ENCODE results near the gene RAB33B. TPM values are rescaled to one million over a fixed set of nuclear protein-coding genes. Genes with fewer than 3 reads are reported as not detected.
"Not testable (repeated sequence)": the region's sequence is repeated elsewhere in the genome, so short reads cannot be mapped to it uniquely, and the experiment has no call there.

RAB33B gene
- total RNA-seq (10 to 100 TPM in 4 of 5 experiments, 1 to 10 TPM in 1; 5.7 to 18.1 (median 17.1) TPM), polyA plus RNA-seq (10 to 100 TPM in 1 of 2 donors, 1 to 10 TPM in 1; 5.8 to 12.0 TPM), total RNA-seq (51.3 reads per million, percentile 72 among the genes with 10 or more reads in this experiment)

GRCh38 chr4:139454111-139455045 lies at the start of gene RAB33B:
Gene RAB33B (plus strand): TSS chr4:139454121. CDS start chr4:139454196, 75 bp downstream.
- Mint-ChIP-seq H3K9me3 (no peaks in the 10 kb centered on the region), H3K4me1 (peaks cover 47 to 82% (median 68%) of the 10 kb centered on the region in 7 donors), H3K27ac (peak within 1 kb of the TSS; percentile 96 to 100 (median 99)), H3K36me3 (peaks cover 0 to 8% (median 0%) of the 10 kb centered on the region in 5 donors), H3K27me3 (no peaks in the 10 kb centered on the region), H3K4me3 (peak within 1 kb of the TSS; percentile 94 to 99 (median 97))
- no peak for ATAC-seq
- Histone ChIP-seq H3K36me3 (ENCODE audit: control insufficient read depth in 2 of 3, insufficient read depth in 3 of 3, low read length in 3 of 3) (peaks cover 0 to 4% (median 0%) of the 10 kb centered on the region in 3 experiments), H3K4me1 (ENCODE audit: control insufficient read depth in 2 of 2, insufficient read depth in 2 of 2, low read length in 2 of 2) (peaks cover 34 to 36% of the 10 kb centered on the region in 2 donors), H3K4me3 (ENCODE audit: low read length) (peak within 1 kb of the TSS; percentile 97), H3K9me3 (ENCODE audit: control insufficient read depth in 2 of 3, low read length in 3 of 3) (no peaks in the 10 kb centered on the region), H3K27ac (ENCODE audit: low read depth, low read length) (peak within 1 kb of the TSS; percentile 97), H3K27me3 (ENCODE audit: control insufficient read depth in 2 of 2, insufficient read depth in 2 of 2, low read length in 2 of 2) (no peaks in the 10 kb centered on the region)
- ChIA-PET CTCF (interaction anchor here (1.2 kb wide), 1 partner anchor 77 kb away, joined by 3 read pairs; no protein-coding TSS in a partner anchor), POLR2A (interaction anchor here (0.6 to 5.1 kb wide), 6 partner anchors 29 to 159 kb away, joined by 3 to 37 read pairs (median 8); partner anchors contain the start of genes NAA15, NDUFC1 and SETD7)
- peak in 1 of 9 donors; percentile 45 for DNase-seq
- intact Hi-C loops (cut with micrococcal nuclease), result loop anchor here (1.0 to 10.0 kb wide), 5 partner anchors 18 to 1770 kb away; partner anchors contain the start of genes ELMOD2 (in 1 of the 2) and ZNF330 (in 1 of the 2)

- peaks cover 0 to 7% (median 0%) of the 10 kb centered on the region in 3 experiments for H3K9me3 ChIP-seq (ENCODE audit: control insufficient read depth in 2 of 3, low read length in 3 of 3)
- H3K36me3 ChIP-seq (ENCODE audit: control insufficient read depth in 2 of 3, insufficient read depth in 3 of 3, low read length in 3 of 3), result peaks cover 0 to 12% (median 0%) of the 10 kb centered on the region in 3 experiments
- Mint-ChIP-seq H3K4me3 (no peak overlapping the region), H3K9me3 (peaks cover 0 to 17% (median 5%) of the 10 kb centered on the region in 11 donors), H3K27ac (peak overlapping the region in 2 of 9 donors; percentile 57 to 75), H3K36me3 (peaks cover 13 to 53% (median 46%) of the 10 kb centered on the region in 5 donors), H3K27me3 (no peaks in the 10 kb centered on the region), H3K4me1 (peaks cover 0 to 16% (median 0%) of the 10 kb centered on the region in 7 donors)
- CTCF ChIA-PET, result no interaction called here
- DNase-seq, result no peak
- no peak overlapping the region for H3K4me3 ChIP-seq (ENCODE audit: low read length)
- no peaks in the 10 kb centered on the region for H3K27me3 ChIP-seq (ENCODE audit: control insufficient read depth in 2 of 2, insufficient read depth in 2 of 2, low read length in 2 of 2)
- ATAC-seq, result no peak
- POLR2A ChIA-PET, result no interaction called here
- intact Hi-C loops (cut with micrococcal nuclease), result no loop called here
- H3K27ac ChIP-seq (ENCODE audit: low read depth, low read length), result no peak overlapping the region
- H3K4me1 ChIP-seq (ENCODE audit: control insufficient read depth in 2 of 2, insufficient read depth in 2 of 2, low read length in 2 of 2), result no peaks in the 10 kb centered on the region
These were observed 43.6 kb upstream of the RAB33B start for GRCh38 chr4:139410312-139410711.

DNA sequence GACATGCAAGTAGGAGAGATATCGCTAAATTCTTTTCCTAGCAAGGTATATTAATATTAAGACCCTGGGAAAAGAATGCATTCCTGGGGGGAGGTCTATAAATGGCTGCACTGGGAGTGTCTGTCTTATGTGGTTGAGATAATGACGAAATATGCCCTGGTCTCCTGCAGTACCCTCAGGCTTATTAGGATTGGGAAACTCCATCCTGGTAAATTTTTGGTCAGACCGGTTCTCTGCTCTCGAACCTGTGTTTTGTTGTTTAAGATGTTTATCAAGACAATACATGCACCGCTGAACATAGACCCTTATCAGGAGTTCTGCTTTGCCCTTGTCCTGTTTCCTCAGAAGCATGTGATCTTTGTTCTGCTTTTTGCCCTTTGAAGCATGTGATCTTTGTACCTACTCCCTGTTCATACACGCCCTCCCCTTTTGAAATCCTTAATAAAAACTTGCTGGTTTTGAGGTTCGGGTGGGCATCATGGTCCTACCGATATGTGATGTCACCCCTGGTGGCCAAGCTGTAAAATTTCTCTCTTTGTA lies 39.2 kb upstream of the RAB33B start:
- H3K4me1 ChIP-seq (ENCODE audit: control insufficient read depth in 2 of 2, insufficient read depth in 2 of 2, low read length in 2 of 2); POLR2A ChIA-PET; CTCF ChIA-PET; ATAC-seq; H3K9me3 ChIP-seq (ENCODE audit: control insufficient read depth in 2 of 3, low read length in 3 of 3); H3K27ac ChIP-seq (ENCODE audit: low read depth, low read length); H3K27ac Mint-ChIP-seq; H3K27me3 Mint-ChIP-seq; H3K4me3 Mint-ChIP-seq; H3K4me3 ChIP-seq (ENCODE audit: low read length); H3K27me3 ChIP-seq (ENCODE audit: control insufficient read depth in 2 of 2, insufficient read depth in 2 of 2, low read length in 2 of 2); H3K36me3 ChIP-seq (ENCODE audit: control insufficient read depth in 2 of 3, insufficient read depth in 3 of 3, low read length in 3 of 3); DNase-seq: not testable (repeated sequence)
- peaks cover 2 to 13% (median 11%) of the 10 kb centered on the region in 7 donors for H3K4me1 Mint-ChIP-seq
- intact Hi-C loops (cut with micrococcal nuclease), result loop anchor here in 1 of 2 donors (5.0 kb wide), 1 partner anchor 243 kb away; no protein-coding TSS in a partner anchor
- H3K36me3 Mint-ChIP-seq, result peaks cover 4 to 36% (median 35%) of the 10 kb centered on the region in 5 donors
- H3K9me3 Mint-ChIP-seq, result peaks cover 0 to 18% (median 5%) of the 10 kb centered on the region in 11 donors

DNA sequence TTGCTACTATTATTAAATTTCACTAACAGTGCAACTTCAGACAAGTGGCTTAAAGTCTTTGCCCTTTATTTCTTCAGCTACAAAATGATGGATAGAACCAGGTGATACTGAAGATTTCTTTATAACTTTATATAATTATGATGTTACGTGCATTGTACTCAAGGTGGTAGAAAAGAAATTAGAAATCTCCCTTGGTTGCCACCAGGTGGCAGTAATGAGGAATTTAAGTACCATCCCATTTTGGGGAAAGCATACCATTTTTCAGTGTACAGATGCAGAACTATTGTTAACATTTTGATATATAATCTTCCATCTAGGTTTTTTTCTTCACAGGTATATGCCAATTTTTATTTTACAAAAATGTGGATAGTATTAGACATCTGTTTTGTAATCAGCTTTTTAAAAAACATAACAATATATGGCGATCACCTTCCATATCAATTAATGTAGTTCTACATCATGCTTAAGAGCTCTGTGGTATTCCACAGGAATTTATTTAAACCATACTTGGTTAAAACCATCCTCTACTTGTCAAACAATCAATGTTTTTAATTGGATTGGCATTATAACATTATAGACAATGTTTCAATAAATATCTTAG lies 37.7 kb upstream of the RAB33B start:
- Histone ChIP-seq H3K36me3 (ENCODE audit: control insufficient read depth in 2 of 3, insufficient read depth in 3 of 3, low read length in 3 of 3) (no peaks in the 10 kb centered on the region), H3K4me3 (ENCODE audit: low read length) (no peak overlapping the region), H3K27ac (ENCODE audit: low read depth, low read length) (no peak overlapping the region), H3K27me3 (ENCODE audit: control insufficient read depth in 2 of 2, insufficient read depth in 2 of 2, low read length in 2 of 2) (no peaks in the 10 kb centered on the region), H3K4me1 (ENCODE audit: control insufficient read depth in 2 of 2, insufficient read depth in 2 of 2, low read length in 2 of 2) (no peaks in the 10 kb centered on the region), H3K9me3 (ENCODE audit: control insufficient read depth in 2 of 3, low read length in 3 of 3) (peaks cover 0 to 7% (median 0%) of the 10 kb centered on the region in 3 experiments)
- DNase-seq, result peak in 6 of 9 donors; percentile 5 to 46 (median 43)
- ChIA-PET POLR2A (interaction anchor here (1.0 kb wide), 1 partner anchor 37 kb away, joined by 3 read pairs; no protein-coding TSS in a partner anchor), CTCF (interaction anchor here (0.5 to 2.3 kb wide), 9 partner anchors 9 to 683 kb away, joined by 3 to 12 read pairs (median 3); no protein-coding TSS in a partner anchor)
- peak; percentile 72 for ATAC-seq
- H3K27me3 Mint-ChIP-seq, result no peaks in the 10 kb centered on the region
- peaks cover 0 to 19% (median 12%) of the 10 kb centered on the region in 7 donors for H3K4me1 Mint-ChIP-seq
- no peak overlapping the region for H3K4me3 Mint-ChIP-seq
- H3K36me3 Mint-ChIP-seq, result peaks cover 13 to 46% (median 36%) of the 10 kb centered on the region in 5 donors
- intact Hi-C loops (cut with micrococcal nuclease), result loop anchor here (1.0 to 5.0 kb wide), 7 partner anchors 37 to 386 kb away; no protein-coding TSS in a partner anchor
- H3K9me3 Mint-ChIP-seq, result peaks cover 0 to 27% (median 8%) of the 10 kb centered on the region in 11 donors
- no peak overlapping the region for H3K27ac Mint-ChIP-seq

DNA sequence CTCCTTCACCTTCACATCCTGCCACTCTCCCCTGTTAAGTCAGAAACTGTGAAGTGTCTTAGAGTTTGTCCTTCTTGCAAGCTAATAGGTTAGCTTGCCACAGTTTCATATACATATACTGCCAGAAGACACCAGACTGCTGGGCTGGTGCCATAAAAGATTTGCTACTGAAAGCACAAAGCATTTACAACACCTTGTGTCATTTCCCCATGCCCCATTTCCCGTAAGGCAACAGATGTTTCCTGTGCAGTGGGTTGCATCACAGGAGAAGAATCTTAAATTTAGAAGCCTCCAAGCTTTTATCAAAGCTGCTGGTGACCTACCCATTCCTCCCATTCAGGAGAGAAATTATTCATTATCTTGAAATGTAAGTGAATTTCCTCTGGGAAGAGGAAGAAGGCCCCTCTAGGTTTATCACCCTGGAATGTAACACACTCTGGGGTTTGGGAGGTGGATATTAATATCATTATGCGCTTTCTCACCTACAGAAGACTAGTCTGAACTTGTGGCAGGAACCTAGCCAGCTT lies 34.5 kb upstream of the RAB33B start:
- POLR2A ChIA-PET, result no interaction called here
- Mint-ChIP-seq H3K4me1 (peaks cover 0 to 19% (median 13%) of the 10 kb centered on the region in 7 donors), H3K27me3 (no peaks in the 10 kb centered on the region), H3K27ac (peak overlapping the region in 7 of 9 donors; percentile 29 to 76 (median 64)), H3K4me3 (peak overlapping the region in 3 of 10 donors; percentile 30 to 49 (median 40)), H3K9me3 (peaks cover 0 to 45% (median 12%) of the 10 kb centered on the region in 11 donors), H3K36me3 (peaks cover 9 to 39% (median 31%) of the 10 kb centered on the region in 5 donors)
- no peaks in the 10 kb centered on the region for H3K36me3 ChIP-seq (ENCODE audit: control insufficient read depth in 2 of 3, insufficient read depth in 3 of 3, low read length in 3 of 3)
- H3K4me3 ChIP-seq (ENCODE audit: low read length), result no peak overlapping the region
- ATAC-seq, result peak; percentile 72
- no peak overlapping the region for H3K27ac ChIP-seq (ENCODE audit: low read depth, low read length)
- intact Hi-C loops (cut with micrococcal nuclease), result loop anchor here in 1 of 2 donors (5.0 kb wide), 1 partner anchor 238 kb away; no protein-coding TSS in a partner anchor
- CTCF ChIA-PET, result interaction anchor here (0.7 to 1.3 kb wide), 4 partner anchors 33 to 389 kb away, joined by 3 to 6 read pairs (median 3); no protein-coding TSS in a partner anchor
- H3K4me1 ChIP-seq (ENCODE audit: control insufficient read depth in 2 of 2, insufficient read depth in 2 of 2, low read length in 2 of 2), result no peaks in the 10 kb centered on the region
- no peaks in the 10 kb centered on the region for H3K27me3 ChIP-seq (ENCODE audit: control insufficient read depth in 2 of 2, insufficient read depth in 2 of 2, low read length in 2 of 2)
- peak in 4 of 9 donors; percentile 7 to 29 (median 14) for DNase-seq
- H3K9me3 ChIP-seq (ENCODE audit: control insufficient read depth in 2 of 3, low read length in 3 of 3), result peaks cover 0 to 7% (median 0%) of the 10 kb centered on the region in 3 experiments

Data from naive thymus-derived CD4-positive, alpha-beta T cell (primary cell).